GM19467 (cell line): ENCODE data around the gene CFAP119.

ENCODE experiments used
- ATAC-seq: cut with Tn5 transposase; IDR thresholded peaks from one replicate; pipeline ENCODE4 v1.9.1; 2021; ENCODE audit warnings: mild to moderate bottlenecking, moderate library complexity; ENCODE audit not compliant: unreplicated experiment

The CFAP119 gene

GRCh38 chr16:30741461-30741914 is 20.4 kb downstream of the CFAP119 start:
- ATAC-seq, result no peak

- ATAC-seq, result no peak
These were observed 21.3 kb downstream of the CFAP119 start for GRCh38 chr16:30740364-30741251.

- ATAC-seq, result no peak
These were observed 22.6 kb downstream of the CFAP119 start for GRCh38 chr16:30738984-30739951.

- no peak for ATAC-seq
These were observed 23.8 kb downstream of the CFAP119 start for GRCh38 chr16:30737794-30738648.

- no peak for ATAC-seq
These were observed 24.7 kb downstream of the CFAP119 start for GRCh38 chr16:30736995-30737793.

GRCh38 chr16:30731411-30731810 is 30.5 kb downstream of the CFAP119 start:
- ATAC-seq, result no peak

GRCh38 chr16:30728899-30729672 is 32.8 kb downstream of the CFAP119 start:
- no peak for ATAC-seq

- no peak for ATAC-seq
These were observed 33.5 kb downstream of the CFAP119 start for GRCh38 chr16:30728321-30728720.

- ATAC-seq, result no peak
These were observed 36.5 kb downstream of the CFAP119 start for GRCh38 chr16:30725418-30725792.

GRCh38 chr16:30724641-30725417 is 37.0 kb downstream of the CFAP119 start:
- ATAC-seq, result no peak

- ATAC-seq, result no peak
These were observed 38.0 kb downstream of the CFAP119 start for GRCh38 chr16:30723725-30724355.

- no peak for ATAC-seq
These were observed 38.9 kb downstream of the CFAP119 start for GRCh38 chr16:30722916-30723315.

GRCh38 chr16:30722443-30722842 is 39.4 kb downstream of the CFAP119 start:
- no peak for ATAC-seq

- ATAC-seq, result no peak
These were observed 40.3 kb downstream of the CFAP119 start for GRCh38 chr16:30721606-30722005.

GRCh38 chr16:30721167-30721566 is 40.7 kb downstream of the CFAP119 start:
- no peak for ATAC-seq

GRCh38 chr16:30720694-30721093 is 41.2 kb downstream of the CFAP119 start:
- no peak for ATAC-seq

- ATAC-seq, result no peak
These were observed 41.8 kb downstream of the CFAP119 start for GRCh38 chr16:30720086-30720485.
